H9 (cell line): ENCODE results near the gene MCAT. TPM values are rescaled to one million over a fixed set of nuclear protein-coding genes. Genes with fewer than 3 reads are reported as not detected.

Experiments
- DNase-seq: peaks from one replicate; pipeline ENCODE4 v3.0.0-alpha.2; 2017
- H2AFZ ChIP-seq: one replicate; pipeline ENCODE4 v1.6.1; 2013; ENCODE audit warnings: mild to moderate bottlenecking, low read length, control low read depth, moderate library complexity
- H2AK5ac ChIP-seq: 2 replicates; pipeline ENCODE4 v1.6.1; 2013; ENCODE audit warnings: low read length, control low read depth, mixed read lengths; ENCODE audit not compliant: insufficient read length
- H2BK120ac ChIP-seq: one replicate; pipeline ENCODE4 v1.6.1; 2013; ENCODE audit warnings: low read depth, mild to moderate bottlenecking, low read length, control low read depth, inconsistent platforms; ENCODE audit not compliant: poor library complexity, severe bottlenecking
- H2BK12ac ChIP-seq: 2 replicates; pipeline ENCODE4 v1.6.1; 2013; ENCODE audit warnings: low read length, control low read depth, mixed read lengths, low read depth; ENCODE audit not compliant: insufficient read length
- H2BK15ac ChIP-seq: 2 replicates; pipeline ENCODE4 v1.6.1; 2013; ENCODE audit warnings: low read depth, low read length, control low read depth
- H2BK20ac ChIP-seq: one replicate; pipeline ENCODE4 v1.6.1; 2013; ENCODE audit warnings: low read depth, mild to moderate bottlenecking, low read length, control low read depth, inconsistent platforms; ENCODE audit not compliant: poor library complexity, severe bottlenecking
- H2BK5ac ChIP-seq: 2 replicates; pipeline ENCODE4 v1.6.1; 2013; ENCODE audit warnings: low read length, control low read depth, mixed read lengths; ENCODE audit not compliant: insufficient read length
- H3K14ac ChIP-seq: 2 replicates; pipeline ENCODE4 v1.6.1; 2013; ENCODE audit warnings: low read length, control low read depth; ENCODE audit not compliant: insufficient read depth
- H3K18ac ChIP-seq: 2 replicates; pipeline ENCODE4 v1.6.1; 2013; ENCODE audit warnings: low read depth, mild to moderate bottlenecking, mixed read lengths, low read length, control low read depth; ENCODE audit not compliant: insufficient read length
- H3K23ac ChIP-seq: 2 replicates; pipeline ENCODE4 v1.6.1; 2013; ENCODE audit warnings: low read length, control low read depth, mixed read lengths, low read depth; ENCODE audit not compliant: insufficient read length
- H3K23me2 ChIP-seq: 2 replicates; pipeline ENCODE4 v1.6.1; 2013; ENCODE audit warnings: low read depth, mild to moderate bottlenecking, mixed read lengths, low read length, control low read depth; ENCODE audit not compliant: insufficient read length, poor library complexity, severe bottlenecking
- H3K27ac ChIP-seq: 2 replicates; pipeline ENCODE4 v1.5.1; 2013; ENCODE audit warnings: low read length, control low read depth, mixed read lengths, low read depth; ENCODE audit not compliant: insufficient read length
- H3K27me3 ChIP-seq: 2 replicates; pipeline ENCODE4 v1.6.1; 2013; ENCODE audit warnings: low read length, control low read depth, inconsistent platforms; ENCODE audit not compliant: insufficient read depth
- H3K4ac ChIP-seq: 2 replicates; pipeline ENCODE4 v1.6.1; 2013; ENCODE audit warnings: low read depth, mild to moderate bottlenecking, control low read depth, inconsistent platforms, low read length, moderate library complexity
- H3K4me1 ChIP-seq: 2 replicates; pipeline ENCODE4 v1.6.1; 2013; ENCODE audit warnings: low read length, control low read depth, inconsistent platforms; ENCODE audit not compliant: insufficient read depth
- H3K4me2 ChIP-seq: 2 replicates; pipeline ENCODE4 v1.6.1; 2013; ENCODE audit warnings: low read length, control low read depth, mixed read lengths; ENCODE audit not compliant: insufficient read length, insufficient read depth
- H3K56ac ChIP-seq: 2 replicates; pipeline ENCODE4 v1.6.1; 2013; ENCODE audit warnings: low read depth, mild to moderate bottlenecking, mixed read lengths, low read length, control low read depth; ENCODE audit not compliant: insufficient read length
- H3K79me1 ChIP-seq: 2 replicates; pipeline ENCODE4 v1.6.1; 2013; ENCODE audit warnings: low read depth, mild to moderate bottlenecking, moderate library complexity, low read length, control low read depth, inconsistent platforms; ENCODE audit not compliant: insufficient read depth, poor library complexity, severe bottlenecking
- H3K79me2 ChIP-seq: 2 replicates; pipeline ENCODE4 v1.6.1; 2013; ENCODE audit warnings: low read length, control low read depth, inconsistent platforms; ENCODE audit not compliant: insufficient read depth
- H3K9ac ChIP-seq: 2 replicates; pipeline ENCODE4 v1.6.1; 2013; ENCODE audit warnings: low read length, control low read depth, mixed read lengths; ENCODE audit not compliant: insufficient read length; ENCODE audit errors: extremely low read depth
- H3K9me3 ChIP-seq: one replicate; pipeline ENCODE4 v1.6.1; 2013; ENCODE audit warnings: low read depth, low read length, inconsistent platforms; ENCODE audit not compliant: control insufficient read depth
- H3T11ph ChIP-seq: one replicate; pipeline ENCODE4 v1.6.1; 2013; ENCODE audit warnings: mild to moderate bottlenecking, low read length, control low read depth, inconsistent platforms
- H4K20me1 ChIP-seq: one replicate; pipeline ENCODE4 v1.6.1; 2013; ENCODE audit not compliant: control insufficient read depth, insufficient read length, insufficient read depth
- H4K5ac ChIP-seq: 2 replicates; pipeline ENCODE4 v1.6.1; 2013; ENCODE audit warnings: low read depth, mild to moderate bottlenecking, mixed read lengths, low read length, control low read depth; ENCODE audit not compliant: insufficient read length
- H4K8ac ChIP-seq: replicated peaks from 2 replicates; pipeline ENCODE4 v1.6.1; 2013; ENCODE audit warnings: low read length, control low read depth, mixed read lengths, low read depth; ENCODE audit not compliant: insufficient read length
- H4K91ac ChIP-seq: 2 replicates; pipeline ENCODE4 v1.6.1; 2013; ENCODE audit warnings: low read depth, mild to moderate bottlenecking, moderate library complexity, mixed read lengths, low read length, control low read depth; ENCODE audit not compliant: insufficient read length
- H3K27ac Mint-ChIP-seq, 3 experiments: 2 replicates in 2 of 3; 3 replicates in 1 of 3; pipeline ENCODE4 v1.8.0; 2020 to 2021; ENCODE audit warnings: mixed read lengths in 3 of 3, mild to moderate bottlenecking in 1 of 3, moderate library complexity in 1 of 3
- H3K27me3 Mint-ChIP-seq: 2 replicates; pipeline ENCODE4 v1.8.0; 2021; ENCODE audit warnings: low read depth, mild to moderate bottlenecking, moderate library complexity, mixed read lengths
- H3K36me3 Mint-ChIP-seq, 3 experiments: 2 replicates in 2 of 3; 3 replicates in 1 of 3; pipeline ENCODE4 v1.8.0; 2020 to 2021; ENCODE audit warnings: low read depth in 3 of 3, mixed read lengths in 3 of 3; ENCODE audit not compliant: insufficient read depth in 1 of 3
- H3K4me1 Mint-ChIP-seq, 2 experiments: 2 replicates each; pipeline ENCODE4 v1.8.0; 2020; ENCODE audit warnings: mixed read lengths in 2 of 2
- H3K4me3 Mint-ChIP-seq, 2 experiments: 2 replicates in 1 of 2; 3 replicates in 1 of 2; pipeline ENCODE4 v1.8.0; 2020 to 2021; ENCODE audit warnings: mild to moderate bottlenecking in 2 of 2, mixed read lengths in 2 of 2, moderate library complexity in 1 of 2
- H3K9me3 Mint-ChIP-seq, 2 experiments: 2 replicates in 1 of 2; 3 replicates in 1 of 2; pipeline ENCODE4 v1.8.0; 2020; ENCODE audit warnings: mild to moderate bottlenecking in 2 of 2, mixed read lengths in 2 of 2, moderate library complexity in 1 of 2
- CTCF ChIP-seq: fragments of 200-600 bp; sonication (generic); conservative IDR thresholded peaks from 3 replicates; pipeline ENCODE4 v1.8.0; 2021; ENCODE audit warnings: antibody characterized with exemption, mild to moderate bottlenecking
- total RNA-seq: library from RNA; stranded (reverse); gene quantifications from 2 replicates; pipeline ENCODE4 v1.2.1, GENCODE V29; 2021

Gene MCAT
- total RNA-seq, 1 experiment from 2014 or later = 20.3 TPM

GRCh38 chr22:43191831-43192230 lies 48.6 kb upstream of the MCAT start:
- Histone ChIP-seq H3K4me2 (no peak overlapping the region), H3K27me3 (no peaks in the 10 kb centered on the region), H3K79me2 (no peaks in the 10 kb centered on the region), H2BK12ac (no peak overlapping the region), H3K18ac (no peak overlapping the region), H3K27ac (no peak overlapping the region), H2BK20ac (no peak overlapping the region), H4K91ac (no peak overlapping the region), H2AK5ac (no peak overlapping the region), H3K9ac (no peak overlapping the region), H3K23ac (no peak overlapping the region), H3K14ac (no peak overlapping the region), H2BK120ac (no peak overlapping the region), H2BK5ac (no peak overlapping the region), H4K8ac (no peak overlapping the region), H3K9me3 (no peaks in the 10 kb centered on the region), H4K5ac (no peak overlapping the region), H2AFZ (no peak overlapping the region), H3K4ac (no peak overlapping the region), H3K56ac (no peak overlapping the region), H3T11ph (no peak overlapping the region), H3K23me2 (peaks cover 3% of the 10 kb centered on the region), H2BK15ac (no peak overlapping the region), H4K20me1 (no peaks in the 10 kb centered on the region), H3K4me1 (peaks cover 4% of the 10 kb centered on the region; the same call in 1 of the 2 replicates), H3K79me1 (no peaks in the 10 kb centered on the region)
- DNase-seq = no peak
- Mint-ChIP-seq H3K27ac (no peak overlapping the region), H3K27me3 (peaks cover 6% of the 10 kb centered on the region), H3K36me3 (no peaks in the 10 kb centered on the region), H3K4me1 (peaks cover 6 to 8% of the 10 kb centered on the region in 2 experiments), H3K4me3 (no peak overlapping the region), H3K9me3 (no peaks in the 10 kb centered on the region; a peak in 2 of 5 replicates)
- TF ChIP-seq CTCF = no peak
